Loucy (cell line): ENCODE data around the gene SPACA9.

Experiments used
- EZH2phosphoT487 ChIP-seq: fragments of 200-600 bp; IDR thresholded peaks from 2 replicates; pipeline ENCODE4 v1.6.1; 2018; ENCODE audit warnings: antibody characterized with exemption, mild to moderate bottlenecking, moderate library complexity, borderline replicate concordance
- TF ChIP-seq, protein P1 (sequence below): fragments of 200-600 bp; sonication (generic); conservative IDR thresholded peaks from 2 replicates; pipeline ENCODE4 v1.5.1; 2014; ENCODE audit warnings: mild to moderate bottlenecking, antibody characterized with exemption, low read length

GRCh38 chr9:132875159-132875558 lies 3.5 kb upstream of the SPACA9 start:
- TF ChIP-seq, protein P1, sequence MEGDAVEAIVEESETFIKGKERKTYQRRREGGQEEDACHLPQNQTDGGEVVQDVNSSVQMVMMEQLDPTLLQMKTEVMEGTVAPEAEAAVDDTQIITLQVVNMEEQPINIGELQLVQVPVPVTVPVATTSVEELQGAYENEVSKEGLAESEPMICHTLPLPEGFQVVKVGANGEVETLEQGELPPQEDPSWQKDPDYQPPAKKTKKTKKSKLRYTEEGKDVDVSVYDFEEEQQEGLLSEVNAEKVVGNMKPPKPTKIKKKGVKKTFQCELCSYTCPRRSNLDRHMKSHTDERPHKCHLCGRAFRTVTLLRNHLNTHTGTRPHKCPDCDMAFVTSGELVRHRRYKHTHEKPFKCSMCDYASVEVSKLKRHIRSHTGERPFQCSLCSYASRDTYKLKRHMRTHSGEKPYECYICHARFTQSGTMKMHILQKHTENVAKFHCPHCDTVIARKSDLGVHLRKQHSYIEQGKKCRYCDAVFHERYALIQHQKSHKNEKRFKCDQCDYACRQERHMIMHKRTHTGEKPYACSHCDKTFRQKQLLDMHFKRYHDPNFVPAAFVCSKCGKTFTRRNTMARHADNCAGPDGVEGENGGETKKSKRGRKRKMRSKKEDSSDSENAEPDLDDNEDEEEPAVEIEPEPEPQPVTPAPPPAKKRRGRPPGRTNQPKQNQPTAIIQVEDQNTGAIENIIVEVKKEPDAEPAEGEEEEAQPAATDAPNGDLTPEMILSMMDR, result no peak
- no peak for TF ChIP-seq EZH2phosphoT487
